Parathyroid adenoma (tissue), 2 donors: Measurements from ENCODE around the gene AJUBA.
"Not testable (repeated sequence)": the region's sequence is repeated elsewhere in the genome, so short reads cannot be mapped to it uniquely, and the experiment has no call there.

Source experiments
- H2AFZ ChIP-seq: fragments of 300-600 bp; sonication (generic); one replicate; pipeline ENCODE4 v1.7.0; 2017; ENCODE audit warnings: antibody characterized with exemption, mild to moderate bottlenecking
- H3K27ac ChIP-seq: fragments of 300-600 bp; sonication (generic); one replicate; pipeline ENCODE4 v1.7.0; 2017
- H3K27me3 ChIP-seq: fragments of 300-600 bp; sonication (generic); one replicate; pipeline ENCODE4 v1.7.0; 2017; ENCODE audit warnings: low read length; ENCODE audit not compliant: control insufficient read depth, insufficient read depth
- H3K36me3 ChIP-seq: fragments of 300-600 bp; sonication (generic); one replicate; pipeline ENCODE4 v1.7.0; 2017; ENCODE audit warnings: low read length; ENCODE audit not compliant: control insufficient read depth, insufficient read depth
- H3K4me1 ChIP-seq: fragments of 300-600 bp; sonication (generic); one replicate; pipeline ENCODE4 v1.7.0; 2017; ENCODE audit warnings: control low read depth
- H3K4me2 ChIP-seq: fragments of 300-600 bp; sonication (generic); one replicate; pipeline ENCODE4 v1.7.0; 2017; ENCODE audit warnings: low read length
- H3K4me3 ChIP-seq: fragments of 300-600 bp; sonication (generic); one replicate; pipeline ENCODE4 v1.7.0; 2017; ENCODE audit warnings: low read depth, low read length
- H3K79me2 ChIP-seq: fragments of 300-600 bp; sonication (generic); one replicate; pipeline ENCODE4 v1.7.0; 2017; ENCODE audit warnings: control low read depth
- H3K9ac ChIP-seq: fragments of 300-600 bp; sonication (generic); one replicate; pipeline ENCODE4 v1.7.0; 2017; ENCODE audit warnings: mild to moderate bottlenecking
- H3K9me3 ChIP-seq: fragments of 300-600 bp; sonication (generic); one replicate; pipeline ENCODE4 v1.7.0; 2017; ENCODE audit warnings: low read length; ENCODE audit not compliant: control insufficient read depth
- TF ChIP-seq, protein P1 (sequence below): fragments of 300-600 bp; sonication (generic); IDR thresholded peaks from one replicate; pipeline ENCODE4 v1.7.0; 2017; ENCODE audit warnings: antibody characterized with exemption, mild to moderate bottlenecking
- donor health status: primary hyperparathyroidism.

The AJUBA gene

GRCh38 chr14:22966783-22967269, 15.5 kb downstream of the AJUBA start:
- no peaks in the 10 kb centered on the region for H3K36me3 ChIP-seq
- H3K9ac ChIP-seq: no peak overlapping the region
- H3K4me1 ChIP-seq: peaks cover 6% of the 10 kb centered on the region
- H3K4me3 ChIP-seq: no peak overlapping the region
- H3K4me2 ChIP-seq: no peak overlapping the region
- no peak overlapping the region for H3K27ac ChIP-seq
- no peaks in the 10 kb centered on the region for H3K9me3 ChIP-seq
- no peaks in the 10 kb centered on the region for H3K27me3 ChIP-seq
- H2AFZ ChIP-seq: peak overlapping the region; percentile 39
- no peaks in the 10 kb centered on the region for H3K79me2 ChIP-seq
- TF ChIP-seq, protein P1, sequence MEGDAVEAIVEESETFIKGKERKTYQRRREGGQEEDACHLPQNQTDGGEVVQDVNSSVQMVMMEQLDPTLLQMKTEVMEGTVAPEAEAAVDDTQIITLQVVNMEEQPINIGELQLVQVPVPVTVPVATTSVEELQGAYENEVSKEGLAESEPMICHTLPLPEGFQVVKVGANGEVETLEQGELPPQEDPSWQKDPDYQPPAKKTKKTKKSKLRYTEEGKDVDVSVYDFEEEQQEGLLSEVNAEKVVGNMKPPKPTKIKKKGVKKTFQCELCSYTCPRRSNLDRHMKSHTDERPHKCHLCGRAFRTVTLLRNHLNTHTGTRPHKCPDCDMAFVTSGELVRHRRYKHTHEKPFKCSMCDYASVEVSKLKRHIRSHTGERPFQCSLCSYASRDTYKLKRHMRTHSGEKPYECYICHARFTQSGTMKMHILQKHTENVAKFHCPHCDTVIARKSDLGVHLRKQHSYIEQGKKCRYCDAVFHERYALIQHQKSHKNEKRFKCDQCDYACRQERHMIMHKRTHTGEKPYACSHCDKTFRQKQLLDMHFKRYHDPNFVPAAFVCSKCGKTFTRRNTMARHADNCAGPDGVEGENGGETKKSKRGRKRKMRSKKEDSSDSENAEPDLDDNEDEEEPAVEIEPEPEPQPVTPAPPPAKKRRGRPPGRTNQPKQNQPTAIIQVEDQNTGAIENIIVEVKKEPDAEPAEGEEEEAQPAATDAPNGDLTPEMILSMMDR: no peak

DNA sequence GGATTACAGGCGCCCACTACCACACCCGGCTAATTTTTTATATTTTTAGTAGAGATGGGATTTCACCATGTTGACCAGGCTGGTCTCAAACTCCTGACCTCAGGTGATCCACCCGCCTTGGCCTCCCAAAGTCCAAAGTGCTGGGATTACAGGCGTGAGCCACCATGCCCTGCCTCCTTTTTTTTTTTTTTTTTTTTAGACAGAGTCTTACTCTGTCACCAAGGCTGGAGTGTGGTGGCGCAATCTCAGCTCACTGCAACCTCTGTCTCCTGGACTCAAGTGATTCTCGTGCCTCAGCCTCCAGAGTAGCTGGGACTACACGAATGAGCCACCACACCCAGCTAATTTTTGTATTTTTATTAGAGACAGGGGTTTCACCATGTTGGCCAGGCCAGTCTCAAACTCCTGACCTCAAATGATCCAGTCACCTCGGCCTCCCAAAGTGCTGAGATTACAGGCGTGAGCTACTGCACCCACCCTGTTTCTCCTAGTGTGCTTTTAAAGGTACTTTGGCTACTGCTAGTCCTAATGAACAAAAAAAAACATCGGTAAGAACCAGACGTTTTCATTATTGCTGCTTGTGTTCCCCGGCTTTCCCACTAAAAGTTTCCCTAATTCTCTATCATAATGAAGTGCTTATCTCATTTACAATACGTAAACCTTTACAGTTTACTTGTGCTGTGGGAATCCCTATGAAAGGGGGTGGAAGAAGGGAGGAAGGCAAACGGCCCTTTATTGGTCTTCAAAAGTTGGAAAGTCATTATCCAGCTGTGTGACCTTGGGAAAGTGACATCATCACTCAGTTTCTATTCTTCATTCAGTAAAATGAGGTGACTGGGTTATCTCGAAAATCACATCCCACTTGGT, 16.2 kb downstream of the AJUBA start:
- H3K27ac ChIP-seq: not testable (repeated sequence)

DNA sequence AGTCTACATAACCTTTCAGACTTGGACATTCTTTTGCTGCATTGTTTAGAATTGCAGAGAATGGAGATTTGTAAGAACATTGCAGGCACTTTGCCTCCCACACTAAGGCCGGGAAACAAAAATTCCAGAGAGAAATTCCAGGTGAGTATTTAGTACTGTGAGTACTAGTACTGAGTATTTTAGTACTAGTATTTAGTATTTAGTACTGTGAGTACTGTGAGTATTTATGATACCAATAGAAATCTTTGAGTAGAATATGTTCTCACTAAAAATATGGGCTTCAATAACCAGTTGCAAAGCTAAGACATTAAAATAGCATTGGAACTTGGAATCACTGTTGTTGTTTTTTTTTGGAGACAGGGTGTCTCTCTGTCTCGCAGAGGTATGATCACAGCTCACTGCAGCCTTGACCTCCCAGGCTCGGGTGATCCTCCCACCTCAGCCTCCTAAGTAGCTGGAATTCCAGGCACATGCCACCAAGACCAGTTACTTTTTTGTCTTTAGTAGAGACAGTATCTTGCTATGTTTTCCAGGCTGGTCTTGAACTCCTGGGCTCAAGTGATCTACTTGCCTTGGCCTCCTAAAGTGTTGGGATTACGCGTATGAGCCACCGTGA, 20.2 kb downstream of the AJUBA start:
- TF ChIP-seq, protein P1: no peak
- H3K4me1 ChIP-seq: peaks cover 6% of the 10 kb centered on the region
- no peak overlapping the region for H2AFZ ChIP-seq
- H3K36me3 ChIP-seq: no peaks in the 10 kb centered on the region
- no peaks in the 10 kb centered on the region for H3K27me3 ChIP-seq
- H3K9me3 ChIP-seq: no peaks in the 10 kb centered on the region
- no peak overlapping the region for H3K9ac ChIP-seq
- no peak overlapping the region for H3K4me3 ChIP-seq
- no peak overlapping the region for H3K4me2 ChIP-seq
- no peaks in the 10 kb centered on the region for H3K79me2 ChIP-seq
- no peak overlapping the region for H3K27ac ChIP-seq

More for the DNA sequence above, 16.2 kb downstream of the AJUBA start:
- not testable (repeated sequence) for H3K4me2 ChIP-seq, H3K9ac ChIP-seq, H3K36me3 ChIP-seq, H3K27me3 ChIP-seq, H3K4me3 ChIP-seq, H3K9me3 ChIP-seq, H3K4me1 ChIP-seq, H3K79me2 ChIP-seq
- H2AFZ ChIP-seq: peak overlapping the region; percentile 39

DNA sequence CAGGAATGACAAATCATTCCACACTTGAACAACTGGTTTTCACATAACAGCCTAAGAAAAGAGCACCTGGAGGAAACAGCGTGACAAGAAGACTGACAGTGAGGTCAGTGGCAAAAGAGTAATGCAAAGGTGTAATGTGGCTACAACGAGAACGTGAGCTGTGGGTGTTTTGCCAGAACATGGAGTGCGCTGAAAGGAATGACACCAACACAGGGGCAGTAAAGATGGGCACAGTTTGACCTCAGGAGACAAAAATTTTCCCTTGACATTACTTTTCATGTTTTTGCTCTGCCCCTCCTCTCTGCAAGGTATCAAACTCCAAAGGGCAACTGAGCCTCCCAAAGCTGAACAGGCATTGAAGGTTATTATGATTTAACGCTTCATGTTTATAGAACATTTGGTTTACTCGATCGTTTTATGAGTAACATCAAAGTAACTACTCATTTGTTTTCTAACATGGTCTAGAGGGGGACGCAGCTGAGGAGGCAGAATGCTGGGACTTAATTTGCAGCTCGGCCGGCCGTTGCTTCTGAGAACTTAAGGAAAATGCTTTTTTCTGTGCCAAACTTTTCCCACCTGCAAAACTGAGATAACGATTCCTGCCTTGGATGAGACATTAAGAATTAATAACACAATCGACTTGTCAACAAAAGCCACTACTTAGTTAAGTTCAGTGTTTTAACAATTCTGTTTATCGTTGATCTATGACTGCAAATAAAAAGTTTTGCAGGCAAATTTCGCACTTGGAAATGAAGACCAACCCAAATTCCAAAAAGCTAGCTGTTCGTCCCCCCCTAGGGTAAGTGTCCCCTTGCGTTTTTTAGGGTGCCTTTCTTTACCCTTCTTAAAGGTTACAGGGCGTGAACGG, 26.4 kb downstream of the AJUBA start:
- Histone ChIP-seq H3K9me3 (no peaks in the 10 kb centered on the region), H3K4me2 (peak overlapping the region; percentile 80), H3K36me3 (no peaks in the 10 kb centered on the region), H3K9ac (peak overlapping the region; percentile 49), H3K79me2 (no peaks in the 10 kb centered on the region), H3K4me3 (peak overlapping the region; percentile 92), H3K27me3 (no peaks in the 10 kb centered on the region), H3K27ac (peak overlapping the region; percentile 90), H2AFZ (peak overlapping the region; percentile 92), H3K4me1 (peaks cover 11% of the 10 kb centered on the region)
- TF ChIP-seq, protein P1: no peak

DNA sequence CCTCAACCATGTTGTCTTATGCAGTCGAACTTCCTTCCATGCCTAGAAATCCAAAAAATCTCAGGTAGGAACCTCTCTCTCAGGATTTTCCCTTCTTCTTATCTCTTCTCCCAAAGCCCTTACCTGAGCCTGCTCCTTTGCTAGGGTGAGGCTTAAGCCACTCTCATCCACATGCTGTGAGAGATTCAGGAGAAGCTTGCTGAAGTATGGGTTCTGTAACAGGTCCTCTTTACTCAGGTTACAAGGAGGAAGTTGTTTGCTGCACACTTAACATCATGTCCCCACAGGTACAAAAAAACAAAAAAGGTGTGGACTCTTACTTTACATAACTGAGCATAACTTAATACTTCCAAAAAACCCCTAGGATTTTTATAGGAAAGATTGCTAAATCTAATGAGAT, 29.9 kb downstream of the AJUBA start:
- no peak overlapping the region for H3K27ac ChIP-seq
- H3K27me3 ChIP-seq: no peaks in the 10 kb centered on the region
- H3K9ac ChIP-seq: no peak overlapping the region
- TF ChIP-seq, protein P1: no peak
- H3K4me2 ChIP-seq: no peak overlapping the region
- no peaks in the 10 kb centered on the region for H3K79me2 ChIP-seq
- H3K36me3 ChIP-seq: no peaks in the 10 kb centered on the region
- H3K9me3 ChIP-seq: no peaks in the 10 kb centered on the region
- peaks cover 11% of the 10 kb centered on the region for H3K4me1 ChIP-seq
- no peak overlapping the region for H2AFZ ChIP-seq
- H3K4me3 ChIP-seq: no peak overlapping the region

DNA sequence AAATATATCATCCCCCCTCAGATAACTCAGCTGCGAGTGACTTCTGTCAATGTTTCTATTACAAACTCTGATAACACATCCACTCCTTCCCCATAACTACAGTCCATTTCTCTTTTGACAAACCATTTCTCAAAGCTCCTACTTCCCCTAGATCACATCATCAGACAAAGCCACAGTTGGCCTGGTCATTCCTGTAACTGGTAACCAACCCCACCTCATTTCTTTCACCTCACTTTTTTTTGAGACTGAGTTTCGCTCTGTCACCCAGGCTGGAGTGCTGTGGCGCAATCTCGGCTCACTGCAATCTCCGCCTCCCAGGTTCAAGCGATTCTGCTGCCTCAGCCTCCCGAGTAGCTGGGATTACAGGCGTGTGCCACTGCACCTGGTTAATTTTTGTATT, 30.6 kb downstream of the AJUBA start:
- H3K27me3 ChIP-seq, H3K4me2 ChIP-seq, H3K27ac ChIP-seq, H3K9ac ChIP-seq, H2AFZ ChIP-seq, H3K4me3 ChIP-seq, H3K9me3 ChIP-seq, H3K36me3 ChIP-seq, H3K79me2 ChIP-seq: not testable (repeated sequence)
- H3K4me1 ChIP-seq: peaks cover 11% of the 10 kb centered on the region
